ENCODE data around the gene AMDHD2. TPM values are rescaled to one million over a fixed set of nuclear protein-coding genes. Genes with fewer than 3 reads are reported as not detected.
"Not testable (repeated sequence)": the region's sequence is repeated elsewhere in the genome, so short reads cannot be mapped to it uniquely, and the experiment has no call there.

The AMDHD2 gene
- total and polyA plus RNA-seq, 7 donors, result 5.4 to 12.6 (median 9.4) TPM

GRCh38 chr16:2531371-2531695 lies 11.2 kb downstream of the AMDHD2 start, which contains the start of gene CEMP1:
CEMP1 (minus strand) TSS chr16:2531408; CDS start chr16:2531073, 335 bp downstream.
- Histone ChIP-seq H3K9me3 (no peaks in the 10 kb centered on the region), H3K4me3 (peak within 1 kb of the TSS; percentile 73), H3K27me3 (ENCODE audit: insufficient read depth in 3 of 3, low read length in 2 of 3) (no peaks in the 10 kb centered on the region), H3K4me1 (peaks cover 12% of the 10 kb centered on the region), H3K36me3 (ENCODE audit: insufficient read depth in 1 of 2, low read depth in 1 of 2) (peaks cover 0 to 28% of the 10 kb centered on the region in 2 donors), H3K27ac (peak within 1 kb of the TSS; percentile 92)
- WGBS, 3 donors, result 12 to 18% (median 15%) methylated on average over 10 to 11 of the region's 11 CpGs
- DNase-seq (no peak), ATAC-seq (peak in 2 of 4 donors; percentile 1 to 2)
- TF ChIP-seq, protein P1, sequence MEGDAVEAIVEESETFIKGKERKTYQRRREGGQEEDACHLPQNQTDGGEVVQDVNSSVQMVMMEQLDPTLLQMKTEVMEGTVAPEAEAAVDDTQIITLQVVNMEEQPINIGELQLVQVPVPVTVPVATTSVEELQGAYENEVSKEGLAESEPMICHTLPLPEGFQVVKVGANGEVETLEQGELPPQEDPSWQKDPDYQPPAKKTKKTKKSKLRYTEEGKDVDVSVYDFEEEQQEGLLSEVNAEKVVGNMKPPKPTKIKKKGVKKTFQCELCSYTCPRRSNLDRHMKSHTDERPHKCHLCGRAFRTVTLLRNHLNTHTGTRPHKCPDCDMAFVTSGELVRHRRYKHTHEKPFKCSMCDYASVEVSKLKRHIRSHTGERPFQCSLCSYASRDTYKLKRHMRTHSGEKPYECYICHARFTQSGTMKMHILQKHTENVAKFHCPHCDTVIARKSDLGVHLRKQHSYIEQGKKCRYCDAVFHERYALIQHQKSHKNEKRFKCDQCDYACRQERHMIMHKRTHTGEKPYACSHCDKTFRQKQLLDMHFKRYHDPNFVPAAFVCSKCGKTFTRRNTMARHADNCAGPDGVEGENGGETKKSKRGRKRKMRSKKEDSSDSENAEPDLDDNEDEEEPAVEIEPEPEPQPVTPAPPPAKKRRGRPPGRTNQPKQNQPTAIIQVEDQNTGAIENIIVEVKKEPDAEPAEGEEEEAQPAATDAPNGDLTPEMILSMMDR (IDR thresholded peaks at IDR 0.05), result no peak
- intact Hi-C loops (cut with DNase I), result loop anchor here in 1 of 2 donors (10.0 kb wide), 1 partner anchor 63 kb away; no protein-coding TSS in a partner anchor

DNA sequence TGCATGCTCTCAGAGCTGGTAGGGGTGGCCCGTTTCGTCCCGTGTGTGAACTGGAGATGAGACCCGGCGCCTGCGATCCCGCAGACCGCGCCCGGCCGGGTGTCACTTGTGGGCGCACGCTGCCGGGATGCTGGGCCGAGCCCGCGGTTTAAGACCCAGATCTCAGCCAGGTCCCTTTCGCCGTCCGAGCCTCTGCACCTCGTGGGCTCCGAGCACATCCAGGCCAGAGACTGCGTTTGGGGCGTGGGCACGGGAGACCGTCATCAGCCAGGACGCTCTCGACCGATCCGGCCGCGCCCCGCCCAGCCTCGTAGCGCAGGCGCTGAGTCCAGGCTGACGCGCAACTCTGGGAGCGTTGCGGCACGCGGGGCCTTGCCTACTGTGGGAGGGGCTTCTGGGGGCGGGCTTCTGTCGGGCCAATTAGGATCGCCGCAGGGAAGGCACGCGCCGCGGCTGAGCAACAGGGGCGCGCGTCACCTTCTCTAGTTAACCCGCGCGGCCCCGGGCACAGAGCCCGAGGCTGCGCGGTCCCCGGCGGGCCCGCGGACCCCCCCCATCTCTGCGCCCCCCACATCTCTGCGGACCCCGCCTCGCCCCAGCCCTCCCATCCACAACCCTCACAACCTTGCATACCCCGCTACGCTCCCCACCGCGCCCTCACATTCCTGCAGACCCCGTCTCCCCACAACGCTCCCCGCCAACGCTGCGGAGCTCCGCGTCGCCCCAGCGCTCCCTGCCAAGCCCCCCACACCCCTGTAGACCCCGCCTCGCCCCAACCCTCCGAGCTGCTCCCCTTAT lies 11.7 kb downstream of the AMDHD2 start:
- H3K36me3 ChIP-seq (ENCODE audit: insufficient read depth in 1 of 2, low read depth in 1 of 2), result peaks cover 0 to 26% of the 10 kb centered on the region in 2 donors
- WGBS, 3 donors, result 0 to 2% (median 1%) methylated on average over 42 to 84 of the region's 84 CpGs

GRCh38 chr16:2532494-2533141 lies 12.4 kb downstream of the AMDHD2 start:
- intact Hi-C loops (cut with DNase I), result loop anchor here in 1 of 2 donors (10.0 kb wide), 1 partner anchor 62 kb away; no protein-coding TSS in a partner anchor
- Histone ChIP-seq H3K4me3 (peak overlapping the region; percentile 73), H3K4me1 (peaks cover 16% of the 10 kb centered on the region), H3K27ac (peak overlapping the region; percentile 92), H3K27me3 (ENCODE audit: insufficient read depth in 3 of 3, low read length in 2 of 3) (no peaks in the 10 kb centered on the region), H3K9me3 (no peaks in the 10 kb centered on the region), H3K36me3 (ENCODE audit: insufficient read depth in 1 of 2, low read depth in 1 of 2) (peaks cover 0 to 20% of the 10 kb centered on the region in 2 donors)
- 5 to 7% (median 6%) methylated on average over 33 to 37 of the region's 37 CpGs for WGBS, 3 donors
- TF ChIP-seq, protein P1 (IDR thresholded peaks at IDR 0.05), result no peak
- DNase-seq (peak; percentile 62 to 78), ATAC-seq (peak; percentile 26 to 47 (median 37))

More for the DNA sequence above, 11.7 kb downstream of the AMDHD2 start:
- intact Hi-C loops (cut with DNase I), result loop anchor here in 1 of 2 donors (10.0 kb wide), 1 partner anchor 63 kb away; no protein-coding TSS in a partner anchor
- Histone ChIP-seq H3K4me1 (peaks cover 13% of the 10 kb centered on the region), H3K27me3 (ENCODE audit: insufficient read depth in 3 of 3, low read length in 2 of 3) (no peaks in the 10 kb centered on the region), H3K4me3 (peak overlapping the region; percentile 73), H3K27ac (peak overlapping the region; percentile 92), H3K9me3 (no peaks in the 10 kb centered on the region)
- ATAC-seq (peak; percentile 94 to 96 (median 95)), DNase-seq (peak; percentile 99)
- TF ChIP-seq, protein P1 (IDR thresholded peaks at IDR 0.05), result no peak

DNA sequence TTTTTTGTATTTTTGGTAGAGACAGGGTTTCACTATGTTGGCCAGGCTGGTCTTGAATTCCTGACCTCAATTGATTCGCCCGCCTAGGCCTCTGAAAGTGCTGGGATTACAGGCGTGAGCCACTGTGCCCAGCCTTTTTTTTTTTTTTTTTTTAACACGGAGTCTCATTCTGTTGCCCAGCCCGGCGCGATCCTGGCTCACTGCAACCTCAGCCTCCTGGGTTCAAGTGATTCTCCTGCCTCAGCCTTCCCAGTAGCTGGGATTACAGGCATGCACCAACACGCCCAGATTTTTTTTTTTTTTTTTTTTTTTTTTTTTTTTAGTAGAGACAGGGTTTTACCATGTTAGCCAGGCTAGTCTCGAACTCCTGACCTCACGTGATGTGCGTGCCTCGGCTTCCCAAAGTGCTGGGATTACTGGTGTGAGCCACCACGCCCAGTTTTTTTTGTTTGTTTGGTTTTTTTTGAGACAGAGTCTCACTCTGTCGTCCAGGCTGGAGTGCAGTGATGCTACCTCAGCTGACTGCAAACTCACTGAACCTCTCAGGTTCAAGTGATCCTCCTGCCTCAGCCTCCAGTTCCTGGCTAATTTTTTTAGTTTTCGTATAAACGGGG lies 13.1 kb downstream of the AMDHD2 start:
- not testable (repeated sequence) for H3K9me3 ChIP-seq; H3K27me3 ChIP-seq (ENCODE audit: insufficient read depth in 3 of 3, low read length in 2 of 3); ATAC-seq
- peak overlapping the region; percentile 73 for H3K4me3 ChIP-seq
- peaks cover 0 to 13% of the 10 kb centered on the region in 2 donors for H3K36me3 ChIP-seq (ENCODE audit: insufficient read depth in 1 of 2, low read depth in 1 of 2)
- DNase-seq, result peak; percentile 21 to 52
- intact Hi-C loops (cut with DNase I), result loop anchor here in 1 of 2 donors (10.0 kb wide), 1 partner anchor 62 kb away; no protein-coding TSS in a partner anchor
- 38 to 43% (median 39%) methylated on average over 15 to 16 of the region's 16 CpGs for WGBS, 3 donors
- H3K4me1 ChIP-seq, result peaks cover 16% of the 10 kb centered on the region
- peak overlapping the region; percentile 92 for H3K27ac ChIP-seq

Measured in psoas muscle (tissue), 8 donors.